GM18873 (cell line): ENCODE data around the gene GRM4.

Experiments used
- ATAC-seq: cut with Tn5 transposase; IDR thresholded peaks from one replicate; pipeline ENCODE4 v1.9.1; 2021; ENCODE audit warnings: mild to moderate bottlenecking, moderate library complexity, moderate number of reproducible peaks; ENCODE audit not compliant: unreplicated experiment, low FRiP score

GRM4 gene

DNA sequence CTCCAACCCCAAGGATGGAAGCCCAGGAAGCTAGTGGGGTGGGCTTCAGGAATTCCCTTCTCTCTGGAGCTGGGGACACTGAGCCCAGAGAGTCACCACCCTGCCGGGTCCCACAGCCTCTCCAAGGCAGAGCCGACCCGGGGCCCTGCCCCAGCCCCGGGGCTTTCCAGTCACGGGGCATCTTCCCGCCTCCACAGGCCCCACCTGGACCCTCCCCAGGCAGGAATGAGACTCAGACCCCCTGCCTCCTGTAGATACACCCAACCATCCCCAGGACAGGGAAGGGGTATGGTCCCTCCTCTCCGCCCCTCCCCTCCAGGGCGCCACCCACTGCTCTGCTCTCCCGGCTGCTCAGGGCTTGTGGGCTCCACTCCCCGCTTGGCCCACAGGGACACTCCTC, 53.3 kb downstream of the GRM4 start:
- ATAC-seq = no peak

DNA sequence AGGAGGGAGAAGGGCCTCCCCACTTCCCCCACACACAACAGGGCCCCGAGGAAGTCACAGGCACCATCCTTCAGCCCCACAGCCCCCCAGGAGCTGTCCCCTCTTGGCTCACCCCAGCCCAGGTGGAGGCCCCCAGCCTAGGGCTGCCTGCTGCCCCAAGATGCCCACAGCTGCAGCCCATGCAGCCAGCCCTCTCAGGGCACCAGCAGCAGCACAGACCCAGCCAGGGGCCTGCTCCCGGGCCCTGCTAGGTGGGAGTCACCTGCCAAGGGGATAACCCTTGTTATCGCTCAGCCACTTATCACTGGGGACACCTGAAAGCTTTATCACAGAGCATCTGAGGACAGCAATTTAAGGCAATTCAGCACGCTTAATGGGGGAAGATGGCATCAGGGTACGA, 55.0 kb downstream of the GRM4 start:
- ATAC-seq = no peak

DNA sequence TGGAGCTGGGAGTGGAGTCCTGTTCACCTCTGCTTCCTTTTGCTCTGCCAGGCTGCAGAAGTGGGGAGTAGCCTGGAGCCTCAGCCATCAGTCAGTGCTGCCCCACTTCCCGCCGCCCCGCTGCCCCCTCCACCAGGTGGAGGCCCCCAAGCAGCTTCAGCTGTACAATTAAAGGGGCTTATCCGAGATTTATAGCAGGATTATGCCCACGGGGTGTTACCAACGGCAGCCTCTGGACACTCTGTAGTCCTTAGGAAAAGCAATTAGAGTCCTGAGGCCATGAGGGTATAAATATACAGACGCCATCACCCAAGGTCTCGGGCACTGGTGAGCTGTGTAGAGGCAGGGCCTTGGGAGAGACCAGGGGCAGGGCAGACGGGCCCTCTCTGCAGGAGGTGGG, 55.4 kb downstream of the GRM4 start:
- ATAC-seq = no peak

DNA sequence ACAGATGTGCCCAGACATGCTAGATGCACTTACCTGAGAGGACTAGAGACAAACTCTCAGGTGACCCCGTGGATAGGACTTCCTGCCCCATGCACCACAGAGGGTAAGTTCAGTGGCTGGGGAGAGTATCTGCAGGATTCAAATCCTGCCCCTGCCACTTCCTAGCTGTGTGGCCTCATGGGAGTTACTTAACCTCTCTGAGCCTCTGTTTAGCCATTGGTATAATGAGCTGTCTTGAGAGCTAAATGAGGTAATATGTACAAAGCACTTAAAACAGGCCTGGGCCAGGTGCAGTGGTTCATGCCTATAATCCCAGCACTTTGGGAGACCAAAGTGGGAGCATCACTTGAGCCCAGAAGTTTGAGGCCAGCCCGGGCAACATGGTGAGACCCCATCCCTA, 59.3 kb downstream of the GRM4 start:
- no peak for ATAC-seq

DNA sequence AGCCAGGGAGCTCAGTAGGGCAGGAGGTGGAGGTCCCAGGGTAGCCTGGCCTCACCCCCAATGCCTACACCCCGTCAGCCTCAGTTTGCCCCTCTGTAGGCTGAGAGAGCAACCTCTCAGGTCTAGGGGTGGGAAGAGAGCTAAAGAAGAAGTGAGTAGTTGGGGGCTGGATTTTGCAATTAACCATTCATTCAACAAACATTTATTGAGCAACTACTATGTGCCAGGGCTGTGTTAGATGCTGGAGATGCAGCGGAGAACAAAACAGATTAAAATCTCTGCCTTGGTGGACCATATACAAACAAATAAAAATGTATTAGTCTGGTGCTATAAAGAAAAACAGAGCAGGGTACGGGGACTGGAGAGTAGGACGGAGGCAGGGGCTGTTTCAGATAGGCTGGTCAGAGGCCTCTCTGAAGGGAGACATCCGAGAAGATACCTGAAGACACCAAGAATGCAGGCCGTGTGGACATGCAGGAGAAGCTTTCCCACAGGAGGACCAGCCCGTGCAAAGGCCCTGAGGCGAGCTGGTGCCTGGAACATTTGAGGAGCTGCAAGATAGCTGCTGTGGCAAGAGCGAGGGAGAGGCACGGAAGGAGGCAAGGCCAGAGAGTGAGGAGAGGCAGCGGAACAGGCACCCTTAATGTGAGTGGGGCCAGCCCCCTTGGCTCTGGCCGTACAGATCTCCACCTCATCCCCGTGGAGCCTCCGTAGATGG, 60.3 kb downstream of the GRM4 start:
- ATAC-seq = no peak

DNA sequence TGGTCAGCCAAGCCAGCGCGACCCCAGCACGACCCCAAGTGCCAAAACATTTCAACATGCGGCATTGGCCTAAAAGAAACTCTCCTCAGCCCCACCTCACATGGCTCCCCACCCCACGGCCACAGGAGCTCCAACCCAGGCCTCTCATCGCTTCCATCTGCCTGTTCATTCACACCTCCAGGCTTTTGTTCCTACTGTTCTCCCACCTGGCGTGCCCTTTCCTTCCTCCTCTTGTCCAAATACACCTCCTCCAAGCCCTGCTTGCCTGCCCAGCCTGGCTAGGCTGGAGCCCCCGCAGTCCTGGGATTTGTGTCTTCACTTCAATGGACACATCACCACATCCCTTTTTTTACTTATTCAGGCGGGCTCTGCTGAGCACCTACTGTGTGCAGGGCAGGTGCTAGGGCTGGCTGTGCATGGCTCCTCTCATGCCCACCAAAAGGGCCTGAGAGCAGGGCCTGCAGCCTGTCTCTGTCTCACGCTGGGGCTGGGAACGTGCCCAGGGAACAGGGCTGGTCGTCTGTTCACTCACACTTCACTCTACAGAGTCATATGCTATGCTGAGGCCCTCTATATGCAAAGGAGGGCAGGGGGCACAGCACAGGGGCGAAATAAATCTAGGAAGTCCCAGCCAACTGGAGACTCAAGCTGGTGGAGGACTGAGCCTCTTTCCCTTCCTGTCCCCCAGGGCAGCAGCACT, 61.1 kb downstream of the GRM4 start:
- no peak for ATAC-seq

DNA sequence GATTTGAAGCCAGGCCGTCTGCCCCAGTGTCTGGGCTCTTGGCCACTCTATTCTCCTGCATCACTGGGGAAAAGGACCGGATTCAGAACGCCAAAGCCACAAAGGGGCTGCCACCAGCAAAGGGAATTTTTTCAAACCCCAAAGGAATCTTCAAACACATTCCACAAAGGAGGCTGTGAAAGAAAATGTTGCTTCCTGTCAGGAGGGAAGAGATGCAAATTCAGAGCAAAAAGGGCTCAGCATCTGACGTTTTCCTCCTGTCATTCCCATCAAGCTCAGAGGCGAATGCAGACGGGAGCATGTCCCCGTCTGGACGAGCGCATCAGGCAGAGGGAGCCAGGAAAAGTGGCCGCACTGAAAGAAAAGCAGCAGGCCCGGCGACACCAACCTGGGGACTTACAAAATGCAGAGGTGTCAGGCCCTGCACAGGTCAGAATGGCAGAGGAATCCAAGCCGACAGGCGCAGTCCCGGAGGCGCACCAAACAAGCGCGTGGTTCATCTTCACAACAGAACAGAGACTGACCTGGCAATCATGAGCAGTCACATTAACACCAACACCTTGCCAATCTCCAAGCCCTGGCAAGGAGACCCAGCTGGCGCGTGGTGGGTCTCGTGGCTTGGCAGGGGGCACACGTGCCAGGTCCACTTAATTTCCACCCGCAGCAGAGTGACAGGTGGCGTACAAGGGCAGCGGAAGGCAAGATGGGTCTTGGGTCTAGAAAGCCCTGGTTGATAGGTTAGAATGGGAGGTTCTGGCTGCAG, 62.8 kb downstream of the GRM4 start:
- ATAC-seq = no peak

DNA sequence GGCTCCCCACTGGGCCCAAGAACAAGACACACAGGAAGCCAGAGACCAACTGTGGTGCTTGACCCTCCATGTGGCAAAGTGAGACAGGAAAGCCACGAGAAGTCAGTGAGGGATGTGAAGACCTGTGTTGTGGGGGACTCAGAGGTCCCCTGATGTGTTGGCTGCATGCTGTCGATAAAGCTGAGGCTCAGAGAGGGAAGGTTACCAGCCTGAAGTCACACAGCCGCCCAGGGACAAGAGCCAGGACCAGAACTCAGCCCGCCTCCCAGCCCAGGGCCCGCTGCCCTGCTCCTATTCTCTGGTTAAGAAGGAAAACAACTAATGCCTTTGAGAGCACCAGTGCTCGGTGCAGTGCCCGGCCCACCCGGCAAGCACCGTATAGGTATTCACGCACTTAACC, 63.5 kb downstream of the GRM4 start:
- ATAC-seq = no peak

DNA sequence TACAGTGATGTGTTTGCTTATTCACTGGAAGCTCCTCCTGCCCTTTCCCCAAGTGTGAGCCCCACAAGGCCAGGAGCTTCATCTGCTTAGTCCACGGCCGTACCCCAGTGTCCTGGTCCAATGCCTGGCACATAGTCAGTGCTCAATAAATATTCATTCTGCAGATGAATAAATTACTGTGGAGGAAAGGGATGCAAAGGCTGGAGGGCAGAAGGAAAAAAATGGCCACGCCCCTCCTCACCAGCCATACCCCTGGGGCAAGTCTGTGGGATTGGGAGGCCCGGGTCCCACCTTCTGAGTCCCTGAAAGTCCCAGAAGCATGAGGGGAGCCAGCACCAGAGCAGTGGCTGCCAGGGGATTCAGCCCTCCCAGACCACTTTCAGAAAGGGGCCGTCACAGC, 65.5 kb downstream of the GRM4 start:
- ATAC-seq = no peak

DNA sequence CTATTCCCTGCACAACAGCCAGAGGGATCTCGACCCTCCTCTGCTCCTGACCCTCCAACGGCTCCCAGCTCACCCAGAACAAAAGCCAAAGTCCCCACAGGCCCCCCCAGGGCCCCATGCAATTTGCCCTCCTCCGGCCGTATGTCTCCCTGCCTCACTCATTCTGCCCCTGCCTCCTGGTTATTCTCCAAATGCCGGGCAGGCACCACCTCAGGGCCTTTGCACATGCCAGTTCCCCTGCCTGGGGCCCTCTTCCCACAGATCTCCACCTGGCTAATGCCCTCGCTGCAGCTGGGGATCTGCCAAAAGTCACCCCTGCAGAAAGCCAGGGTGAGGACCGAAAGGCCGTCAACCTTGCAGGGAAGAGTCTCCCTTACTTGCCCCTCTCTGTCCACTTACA, 66.0 kb downstream of the GRM4 start:
- no peak for ATAC-seq

DNA sequence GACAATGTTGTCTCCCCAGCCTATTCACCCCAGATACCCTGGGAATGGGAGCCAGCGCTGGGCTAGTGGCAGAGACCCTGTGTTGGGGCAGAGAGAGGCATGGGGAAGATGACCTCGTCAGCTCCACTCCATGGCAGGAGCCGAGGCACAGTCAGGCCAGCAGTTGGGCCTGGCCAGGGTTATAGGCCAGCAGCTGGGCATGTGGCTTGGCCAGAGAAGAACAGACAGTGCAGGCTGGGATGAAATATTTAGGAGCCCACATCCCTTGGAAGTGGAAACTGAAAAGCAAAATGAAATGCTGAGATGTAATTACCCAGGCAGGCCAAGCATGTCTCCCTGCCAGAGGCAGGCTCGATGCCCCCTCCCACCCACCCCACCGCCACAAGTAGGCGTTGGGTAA, 70.0 kb downstream of the GRM4 start:
- ATAC-seq = no peak

DNA sequence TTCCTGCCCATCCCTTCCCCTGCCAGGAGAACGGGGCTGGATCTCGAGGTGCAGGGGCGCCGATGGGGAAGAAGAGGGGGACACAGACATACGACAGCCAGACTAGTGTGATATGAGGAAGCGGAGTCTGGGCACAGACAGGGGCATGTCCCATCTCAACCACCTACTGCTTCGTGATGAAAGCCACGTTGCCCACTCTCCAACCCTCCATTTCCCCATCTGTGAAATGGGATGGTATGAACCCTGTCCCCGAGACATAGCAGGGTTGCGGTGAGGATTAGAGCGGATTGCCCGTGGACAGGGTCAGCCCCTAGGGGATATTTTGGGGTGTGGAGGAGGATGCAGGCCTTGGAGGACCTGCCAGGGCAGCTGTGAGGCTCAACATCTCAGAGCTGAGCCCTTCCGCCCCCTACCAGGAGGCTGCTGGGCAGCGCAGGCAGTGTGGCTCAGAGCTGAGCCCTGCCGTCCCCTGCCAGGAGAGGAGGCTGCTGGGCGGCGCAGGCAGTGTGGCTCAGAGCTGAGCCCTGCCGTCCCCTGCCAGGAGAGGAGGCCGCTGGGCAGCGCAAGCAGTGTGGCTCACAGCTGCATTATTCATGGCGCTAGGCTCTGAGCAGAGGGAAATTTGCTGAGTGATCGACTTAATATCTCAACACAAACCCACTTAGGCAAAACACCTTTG, 71.7 kb downstream of the GRM4 start:
- ATAC-seq = no peak

DNA sequence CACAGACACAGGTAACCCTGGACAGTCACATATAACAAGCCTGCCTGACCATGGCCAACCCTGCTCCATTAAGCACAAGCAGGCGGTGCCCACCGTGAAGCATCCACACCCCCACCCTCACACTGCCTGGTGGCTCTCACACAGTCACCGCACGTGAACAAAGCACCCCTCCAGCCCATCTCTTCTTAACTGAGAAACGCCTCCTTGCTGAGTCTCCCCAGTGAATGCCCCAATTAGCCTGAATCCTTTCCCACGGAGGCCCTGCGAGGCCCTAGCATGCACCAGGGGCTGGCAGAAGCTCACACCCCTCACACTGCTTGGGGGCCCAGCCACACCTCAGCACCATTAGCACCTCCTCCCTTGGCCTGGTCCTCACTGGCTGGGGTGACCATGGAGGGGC, 72.3 kb downstream of the GRM4 start:
- no peak for ATAC-seq

DNA sequence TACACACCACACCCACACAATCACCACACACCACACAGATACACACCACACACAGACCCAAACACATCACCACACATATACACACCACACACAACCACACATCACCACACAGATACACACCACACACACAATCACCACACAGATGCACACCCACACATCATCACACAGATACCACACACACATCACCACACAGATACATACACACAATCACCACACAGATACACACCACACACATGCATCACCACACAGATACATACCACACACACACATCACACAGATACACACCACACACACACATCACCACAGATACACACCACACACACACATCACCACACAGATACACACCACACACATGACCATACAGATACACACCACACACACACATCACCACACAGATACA, 73.2 kb downstream of the GRM4 start:
- no peak for ATAC-seq

DNA sequence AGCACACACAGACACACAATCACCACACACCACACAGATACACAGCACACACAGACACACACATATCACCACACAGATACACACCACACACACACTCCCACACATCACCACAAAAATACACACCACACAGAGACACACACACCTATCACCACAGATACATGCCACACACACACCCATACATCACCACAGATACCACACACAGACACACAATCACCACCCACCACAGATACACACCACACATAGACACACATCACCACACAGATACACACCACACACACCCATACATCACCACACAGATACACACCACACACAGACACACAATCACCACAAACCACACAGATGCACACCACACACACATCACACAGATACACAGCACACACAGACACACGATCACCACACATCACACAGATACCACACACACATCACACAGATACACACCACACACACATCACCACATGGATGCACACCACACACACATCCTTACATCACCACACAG, 74.0 kb downstream of the GRM4 start:
- no peak for ATAC-seq

DNA sequence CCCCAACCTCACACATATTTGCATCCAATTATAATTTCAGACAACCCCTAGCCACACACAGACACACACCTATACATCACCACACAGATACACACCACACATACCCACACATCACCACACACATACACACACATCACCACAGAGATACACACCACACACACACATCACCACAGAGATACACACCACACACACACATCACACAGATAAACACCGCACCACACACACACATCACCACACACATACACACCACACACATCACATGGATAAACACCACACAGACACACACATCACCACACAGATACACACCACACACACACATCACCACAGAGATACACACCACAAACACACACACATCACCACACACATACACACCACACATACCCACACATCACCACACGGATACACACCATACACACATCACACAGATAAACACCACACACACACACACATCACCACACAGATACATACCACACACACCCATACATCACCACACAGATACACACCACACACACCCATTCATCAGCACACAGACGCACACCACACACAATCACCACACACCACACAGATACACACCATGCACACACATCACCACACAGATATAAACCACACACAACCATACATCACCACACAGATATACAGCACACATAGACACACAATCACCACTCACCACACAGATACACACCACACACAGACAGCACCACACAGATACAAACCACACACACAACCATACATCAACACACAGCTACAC, 74.6 kb downstream of the GRM4 start:
- ATAC-seq = no peak

DNA sequence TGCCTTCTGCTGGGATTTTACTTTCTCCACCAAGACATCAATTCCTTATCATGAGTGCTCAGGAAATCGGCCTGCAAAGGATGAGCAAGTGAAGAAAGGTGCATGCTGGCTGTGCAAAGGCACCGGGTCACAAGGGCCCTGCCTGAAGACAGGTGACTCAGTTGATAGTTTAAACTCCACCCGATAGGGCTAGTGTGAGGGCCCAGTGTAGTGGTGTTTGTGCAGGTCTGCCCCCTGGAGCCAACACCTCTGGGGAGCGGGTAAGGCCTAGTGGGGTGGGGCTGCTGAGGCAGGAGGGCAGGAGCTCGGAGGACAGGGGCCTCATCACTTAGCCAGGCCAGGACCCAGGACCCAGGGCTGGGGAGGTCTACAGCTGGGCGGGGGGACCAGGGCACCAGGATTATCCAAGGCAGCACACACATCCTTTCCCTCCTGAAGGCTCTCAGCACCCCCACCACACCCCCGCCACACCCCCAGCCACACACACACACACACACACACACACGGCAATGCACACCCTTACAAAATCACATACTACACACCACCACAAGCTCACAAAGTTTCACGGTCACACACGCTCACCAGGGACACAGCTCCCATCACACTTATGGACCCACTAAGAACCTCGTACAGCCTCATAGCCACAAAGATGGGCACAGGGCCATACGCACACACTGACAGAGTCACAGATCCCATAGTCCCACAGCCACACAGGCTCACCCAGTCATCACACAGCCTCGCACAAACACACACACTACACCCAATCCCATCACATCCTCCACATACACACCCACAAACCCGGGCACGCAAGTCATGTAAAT, 75.4 kb downstream of the GRM4 start:
- no peak for ATAC-seq

DNA sequence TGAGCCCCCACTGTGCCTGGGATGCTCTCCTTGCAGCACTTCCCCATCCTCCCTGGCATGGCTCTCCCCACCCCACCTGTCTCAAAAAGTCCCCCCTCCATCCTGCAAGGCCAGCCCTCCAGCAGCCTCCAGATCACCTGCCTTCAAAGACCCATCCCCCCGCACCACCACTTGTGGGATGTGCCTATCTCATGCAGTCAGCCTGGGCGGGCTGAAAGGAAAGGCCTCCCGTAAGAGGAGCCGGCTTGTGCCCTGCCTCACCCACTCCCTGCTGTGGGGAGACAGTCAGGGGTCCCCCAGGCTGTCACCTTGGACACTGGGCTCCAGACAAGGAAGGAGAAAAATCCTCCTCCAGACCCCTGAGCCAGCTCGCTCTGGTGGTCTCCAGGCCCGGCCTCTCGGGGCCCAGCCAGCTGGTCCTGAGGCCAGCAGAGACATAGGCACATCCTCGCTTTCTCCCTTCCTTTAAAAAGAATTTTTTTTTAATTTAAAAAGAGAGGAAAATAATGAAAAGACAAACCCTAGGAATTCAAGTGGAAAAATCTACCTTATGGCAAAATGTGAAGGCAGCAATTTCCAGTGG, 77.3 kb downstream of the GRM4 start:
- no peak for ATAC-seq

DNA sequence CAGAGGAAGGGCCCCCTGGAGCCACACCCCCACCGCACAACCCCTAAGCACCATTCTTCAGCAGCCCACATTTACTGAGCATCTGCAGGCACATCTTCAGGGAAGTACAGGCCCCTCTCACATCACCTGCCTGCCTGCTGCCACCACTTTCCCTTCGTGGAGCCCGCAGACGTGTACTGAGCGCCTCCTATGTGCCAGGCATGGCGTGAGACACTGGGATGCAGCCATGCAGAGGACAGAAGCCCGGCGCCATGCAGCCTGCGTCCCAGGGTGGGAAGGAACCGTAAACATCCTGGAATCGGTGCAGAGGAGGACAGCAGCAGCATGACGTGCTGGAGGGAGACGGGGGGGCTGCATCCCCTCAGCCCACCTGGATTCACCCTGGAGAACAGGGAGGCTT, 78.1 kb downstream of the GRM4 start:
- ATAC-seq = no peak
